Measurements from ENCODE around the gene MMP23B.

- TF ChIP-seq CTCF (conservative IDR thresholded peaks at IDR 0.05; ENCODE audit: low read depth, low read length) (no peak), EZH2 (IDR thresholded peaks at IDR 0.05; ENCODE audit: borderline replicate concordance, low read depth, low read length, poor library complexity, severe bottlenecking) (no peak)
Observed at GRCh38 chr1:1680031-1680911, 48.3 kb downstream of the MMP23B start.
